GM18526 (cell line): ENCODE data around the gene TOP1.

Source experiments
- POLR2A ChIP-seq: IDR thresholded peaks from 3 replicates; pipeline ENCODE4 v1.6.1; 2011; ENCODE audit not compliant: insufficient read length; ENCODE audit errors: extremely low read depth

TOP1 gene

DNA sequence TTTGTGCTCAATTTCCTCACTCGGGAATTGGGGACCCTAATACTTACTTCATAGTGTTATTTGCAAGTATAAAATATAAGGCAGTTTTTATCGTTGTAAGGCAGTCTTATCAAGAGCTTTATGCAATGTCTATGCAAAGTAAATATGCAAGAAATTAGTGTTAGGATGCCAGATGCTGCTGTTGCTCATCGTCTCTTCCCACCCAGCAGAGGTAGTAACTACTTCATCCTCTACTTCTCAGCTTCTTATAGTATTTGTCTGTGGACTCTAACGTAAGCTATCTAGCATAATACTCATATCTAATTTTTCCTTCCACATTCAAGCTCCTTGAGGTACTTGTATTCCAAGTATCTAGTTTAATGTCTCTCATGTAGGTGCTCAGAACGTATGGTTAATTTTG lies 120.3 kb downstream of the TOP1 start:
- no peak for TF ChIP-seq POLR2A

DNA sequence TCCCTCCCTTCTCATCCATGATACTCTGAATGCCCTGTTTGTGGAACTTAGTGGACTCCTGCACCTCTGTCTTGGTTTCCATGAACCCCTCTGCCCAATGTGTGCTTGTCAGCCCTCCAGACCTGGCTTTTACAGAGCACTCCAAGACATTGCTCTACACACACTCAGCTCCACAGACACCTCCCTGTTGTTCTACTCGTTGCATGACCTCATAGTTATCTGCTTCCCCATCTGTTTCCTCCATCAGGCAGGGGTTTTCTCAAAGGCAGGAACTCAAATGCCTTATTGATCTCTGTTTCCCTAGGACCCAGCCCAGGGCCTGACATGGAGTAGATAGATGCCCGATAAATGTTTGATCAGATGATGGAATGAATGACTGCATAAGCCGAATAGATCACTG lies 122.0 kb downstream of the TOP1 start:
- TF ChIP-seq POLR2A, result no peak

DNA sequence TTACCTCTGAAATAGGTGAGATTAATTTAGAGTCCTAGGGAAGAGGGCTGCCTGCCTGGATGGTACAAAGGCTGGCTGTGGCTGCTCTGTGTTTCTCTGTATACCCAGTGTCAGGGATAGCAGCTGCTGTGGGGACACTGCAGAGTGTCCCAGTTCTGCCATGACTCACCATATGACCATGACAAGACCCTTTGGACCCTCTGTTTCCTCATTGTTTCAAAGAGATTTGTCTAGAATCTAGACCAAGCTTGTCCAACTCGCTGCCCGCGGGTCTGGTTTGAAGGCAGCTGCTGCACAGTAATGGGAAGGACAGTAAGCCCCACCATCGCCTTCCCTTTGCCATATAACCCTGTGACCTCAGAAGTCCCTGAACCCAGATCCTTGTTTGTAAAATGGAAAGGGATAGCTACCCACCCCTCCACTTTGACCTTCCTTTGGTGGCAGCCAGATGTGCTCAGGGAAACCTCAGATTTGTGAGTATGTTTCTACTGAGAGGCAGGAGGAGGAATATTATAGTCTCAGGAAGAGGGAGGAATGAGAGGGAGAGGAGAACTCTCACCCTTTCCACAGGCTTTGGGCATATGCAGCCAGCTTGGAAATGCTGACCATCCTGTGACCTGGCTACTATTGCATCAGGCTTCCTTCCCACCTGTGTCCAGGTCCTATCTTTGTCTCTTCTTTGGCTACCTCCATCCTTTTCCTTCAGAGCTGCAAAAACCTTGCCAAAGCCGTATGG lies 122.7 kb downstream of the TOP1 start:
- TF ChIP-seq POLR2A, result no peak

DNA sequence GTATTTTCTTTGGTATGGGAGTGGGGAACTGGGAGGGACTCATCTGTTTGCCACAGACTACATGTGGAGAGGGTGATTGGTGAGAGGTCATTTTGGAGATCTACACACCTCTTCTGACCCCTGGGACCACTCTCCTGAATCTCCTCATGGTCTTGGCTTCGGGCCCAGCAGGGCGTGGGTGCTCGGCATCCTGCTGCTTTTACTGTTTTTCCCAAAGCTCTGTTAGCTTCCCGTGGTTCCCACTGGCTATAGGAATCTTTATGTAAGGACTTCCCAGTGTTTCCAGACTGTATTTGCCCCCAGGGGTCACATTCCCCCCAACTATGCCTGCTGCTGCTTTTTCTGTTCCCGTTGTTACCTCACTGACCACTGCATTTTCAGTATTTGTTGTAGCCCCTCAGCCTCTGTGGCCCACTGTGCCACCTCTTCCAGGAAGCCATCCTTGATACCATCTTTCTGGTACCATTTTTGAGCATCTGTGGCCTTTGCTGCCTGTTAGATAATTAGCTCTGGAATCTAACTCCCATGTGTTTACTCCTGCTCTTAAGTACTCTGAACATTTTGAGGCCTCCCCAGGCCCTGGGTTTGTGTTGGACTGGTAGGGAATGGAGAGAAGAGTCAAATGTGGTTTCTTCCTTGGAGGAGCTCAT lies 123.6 kb downstream of the TOP1 start:
- no peak for TF ChIP-seq POLR2A

DNA sequence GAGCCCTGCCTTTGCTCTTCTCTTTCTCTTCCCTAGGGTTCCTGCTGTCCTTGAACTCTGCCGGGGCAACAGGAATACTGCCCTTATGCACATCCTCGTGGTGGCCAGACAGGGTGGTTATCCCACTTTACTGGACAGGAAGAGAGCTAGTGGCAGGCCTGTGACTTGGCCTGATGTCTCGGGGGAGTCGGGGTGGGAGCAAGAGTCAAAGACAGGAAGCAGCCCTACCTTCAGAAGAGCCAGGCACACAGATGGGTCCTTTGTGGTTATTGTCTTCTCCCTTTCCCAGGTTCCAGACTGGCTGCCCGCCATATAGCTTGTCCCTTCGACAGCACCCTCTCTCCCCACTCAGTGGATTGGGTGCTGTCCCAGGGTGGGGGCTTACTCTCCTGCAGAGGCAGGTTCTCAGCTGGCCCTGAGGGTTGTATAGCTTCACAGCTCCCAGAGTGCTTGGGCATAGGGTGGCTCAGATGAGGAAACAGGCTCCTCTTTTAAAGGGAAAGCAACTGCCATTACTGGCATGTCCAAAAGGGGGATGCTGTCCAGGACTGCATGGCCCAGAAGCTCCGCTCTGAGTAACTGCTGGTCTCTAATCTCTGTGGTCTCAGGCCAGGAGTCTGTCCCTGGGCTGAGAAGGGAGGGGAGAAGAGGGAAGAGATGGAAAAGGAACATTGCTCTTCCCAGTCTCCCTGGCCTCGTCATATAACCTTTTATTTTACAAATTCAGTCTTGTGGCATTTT lies 126.0 kb downstream of the TOP1 start:
- TF ChIP-seq POLR2A, result no peak

DNA sequence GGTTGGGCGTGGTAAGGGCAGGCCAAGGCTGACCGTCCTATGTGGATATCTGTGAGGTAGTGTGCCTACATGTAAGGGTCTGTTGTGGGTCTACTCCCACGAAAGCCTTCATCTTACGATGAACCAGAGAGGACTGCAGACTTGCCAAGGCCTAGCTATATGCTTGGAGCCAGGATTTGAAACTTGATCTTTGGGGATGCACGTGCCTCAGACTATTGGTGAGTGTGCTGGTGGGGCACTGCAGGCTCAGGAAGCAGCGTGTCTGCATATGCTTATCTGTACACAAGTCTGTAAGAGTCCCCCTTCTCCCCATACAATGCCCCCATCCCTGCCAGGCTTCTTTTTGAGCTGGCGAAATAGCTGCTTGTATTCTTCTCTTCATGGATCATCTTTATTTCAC lies 126.6 kb downstream of the TOP1 start:
- no peak for TF ChIP-seq POLR2A

DNA sequence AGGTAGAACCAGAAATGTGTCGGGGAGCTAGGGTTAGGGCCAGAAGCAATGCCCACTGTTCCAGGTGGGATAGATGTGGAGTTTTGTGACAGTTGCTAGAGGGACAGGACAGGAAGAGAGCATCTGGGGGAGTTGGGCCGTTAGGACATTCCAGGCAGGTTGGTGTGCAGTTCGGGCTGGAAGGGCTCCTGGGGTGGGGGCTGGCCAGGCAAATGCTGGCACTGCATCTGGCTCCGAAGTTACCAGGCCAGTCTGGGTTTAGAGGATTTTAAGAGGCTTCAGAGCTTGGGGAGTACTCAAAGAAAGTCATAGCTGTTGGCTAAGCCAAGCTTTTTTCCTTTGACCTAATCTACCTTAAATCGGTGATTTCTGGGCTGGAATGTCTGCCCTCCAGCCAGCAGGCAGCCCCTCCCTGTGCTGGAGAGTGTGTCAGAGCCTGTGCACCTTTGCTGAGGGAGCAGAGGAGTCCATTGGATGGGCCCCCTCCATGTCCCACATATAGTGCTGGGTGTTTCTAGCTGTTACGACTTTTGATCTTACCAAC lies 129.5 kb downstream of the TOP1 start:
- no peak for TF ChIP-seq POLR2A

DNA sequence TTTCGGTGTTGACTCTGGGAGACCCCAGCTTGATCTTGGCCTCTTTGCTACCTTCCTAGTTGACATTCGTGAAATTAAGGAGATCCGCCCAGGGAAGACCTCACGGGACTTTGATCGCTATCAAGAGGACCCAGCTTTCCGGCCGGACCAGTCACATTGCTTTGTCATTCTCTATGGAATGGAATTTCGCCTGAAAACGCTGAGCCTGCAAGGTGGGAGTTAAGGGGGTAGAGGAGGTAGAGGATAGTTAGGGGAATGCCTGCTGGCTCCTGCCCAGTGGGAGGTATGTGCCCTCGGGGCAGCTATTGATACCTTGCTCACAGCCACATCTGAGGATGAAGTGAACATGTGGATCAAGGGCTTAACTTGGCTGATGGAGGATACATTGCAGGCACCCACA lies 130.9 kb downstream of the TOP1 start:
- no peak for TF ChIP-seq POLR2A

DNA sequence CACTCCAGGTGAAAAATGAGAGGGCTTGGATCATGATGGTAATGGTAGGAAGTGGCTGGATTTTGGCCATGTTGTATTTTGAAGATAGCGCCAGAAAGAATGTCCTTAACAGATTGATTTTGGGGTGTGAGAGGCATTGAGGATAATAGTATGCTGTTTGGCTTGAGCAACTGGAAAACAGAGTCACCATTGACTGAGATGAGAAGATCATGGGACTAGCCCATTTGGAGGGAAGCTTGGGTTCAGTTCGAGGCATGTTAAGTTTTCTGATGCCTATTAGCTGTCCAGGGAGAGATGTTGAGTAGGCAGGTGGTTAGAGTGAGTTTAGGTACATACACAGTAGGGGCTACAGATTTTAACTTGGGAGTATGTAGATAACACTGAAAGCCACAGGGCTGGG lies 132.1 kb downstream of the TOP1 start:
- no peak for TF ChIP-seq POLR2A

DNA sequence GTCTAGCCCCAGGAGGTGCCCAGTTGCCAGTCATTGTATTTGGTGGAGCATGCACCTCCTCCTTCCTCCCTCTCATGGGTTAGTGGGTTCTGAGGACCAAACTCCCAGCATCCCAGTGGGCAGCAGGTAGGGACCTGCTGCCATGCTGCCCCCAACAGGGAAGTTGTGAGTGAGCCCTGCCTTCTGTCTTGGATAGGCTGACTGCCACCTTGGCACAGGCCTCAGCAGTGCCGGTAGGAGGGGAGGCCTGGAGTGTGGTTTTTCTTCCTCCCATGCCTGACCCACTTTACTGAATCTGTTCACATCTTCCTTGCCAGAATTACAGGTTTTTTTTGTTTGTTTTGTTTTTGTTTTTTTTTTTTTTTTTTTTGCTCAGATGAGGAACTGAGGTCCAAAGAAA lies 133.3 kb downstream of the TOP1 start:
- no peak for TF ChIP-seq POLR2A

DNA sequence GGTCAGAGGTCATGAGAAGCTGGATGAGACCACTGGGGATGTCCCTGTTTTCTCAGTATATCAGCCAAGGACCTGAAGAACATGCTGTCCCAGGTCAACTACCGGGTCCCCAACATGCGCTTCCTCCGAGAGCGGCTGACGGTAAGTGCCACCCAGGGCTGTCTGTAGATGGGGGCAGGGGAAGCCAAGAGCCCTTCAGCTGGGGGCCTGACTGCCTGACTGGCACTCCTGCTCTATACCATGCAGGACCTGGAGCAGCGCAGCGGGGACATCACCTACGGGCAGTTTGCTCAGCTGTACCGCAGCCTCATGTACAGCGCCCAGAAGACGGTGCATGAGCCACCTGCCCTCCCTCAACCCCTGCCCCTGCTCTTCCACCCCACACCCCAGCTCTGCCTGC lies 133.8 kb downstream of the TOP1 start:
- no peak for TF ChIP-seq POLR2A

DNA sequence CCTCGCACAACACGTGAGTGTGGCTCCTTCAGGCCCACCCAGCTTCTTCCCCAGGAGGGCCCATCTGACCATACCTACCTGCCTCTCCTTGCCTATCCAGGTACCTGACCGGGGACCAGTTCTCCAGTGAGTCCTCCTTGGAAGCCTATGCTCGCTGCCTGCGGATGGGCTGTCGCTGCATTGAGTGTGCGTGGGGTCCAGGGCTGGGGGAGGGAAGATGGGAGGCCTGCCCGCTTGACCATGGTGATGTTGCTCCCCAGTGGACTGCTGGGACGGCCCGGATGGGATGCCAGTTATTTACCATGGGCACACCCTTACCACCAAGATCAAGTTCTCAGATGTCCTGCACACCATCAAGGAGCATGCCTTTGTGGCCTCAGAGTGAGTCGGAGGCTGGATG lies 135.2 kb downstream of the TOP1 start:
- TF ChIP-seq POLR2A, result no peak

DNA sequence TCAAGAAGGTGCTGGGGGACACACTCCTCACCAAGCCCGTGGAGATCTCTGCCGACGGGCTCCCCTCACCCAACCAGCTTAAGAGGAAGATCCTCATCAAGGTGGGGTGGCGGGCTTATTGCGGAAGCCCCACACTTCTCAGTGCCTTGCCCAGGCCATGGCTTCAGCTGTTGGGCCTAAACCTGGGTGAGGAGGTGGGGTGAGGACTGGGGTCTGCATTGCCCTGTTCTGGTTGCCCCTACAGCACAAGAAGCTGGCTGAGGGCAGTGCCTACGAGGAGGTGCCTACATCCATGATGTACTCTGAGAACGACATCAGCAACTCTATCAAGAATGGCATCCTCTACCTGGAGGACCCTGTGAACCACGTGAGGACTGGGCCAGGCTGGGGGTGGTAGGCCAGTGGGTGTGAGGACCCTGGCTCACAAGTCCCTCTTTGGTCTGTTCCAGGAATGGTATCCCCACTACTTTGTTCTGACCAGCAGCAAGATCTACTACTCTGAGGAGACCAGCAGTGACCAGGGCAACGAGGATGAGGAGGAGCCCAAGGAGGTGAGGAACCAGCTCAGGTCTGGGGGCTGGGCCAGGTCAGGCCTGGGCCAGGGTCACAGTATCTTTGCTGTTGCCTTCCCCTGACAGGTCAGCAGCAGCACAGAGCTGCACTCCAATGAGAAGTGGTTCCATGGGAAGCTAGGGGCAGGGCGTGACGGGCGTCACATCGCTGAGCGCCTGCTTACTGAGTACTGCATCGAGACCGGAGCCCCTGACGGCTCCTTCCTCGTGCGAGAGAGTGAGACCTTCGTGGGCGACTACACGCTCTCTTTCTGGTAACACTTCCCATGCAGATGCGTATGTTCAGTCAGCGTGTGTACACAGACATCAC lies 136.6 kb downstream of the TOP1 start:
- TF ChIP-seq POLR2A, result no peak

DNA sequence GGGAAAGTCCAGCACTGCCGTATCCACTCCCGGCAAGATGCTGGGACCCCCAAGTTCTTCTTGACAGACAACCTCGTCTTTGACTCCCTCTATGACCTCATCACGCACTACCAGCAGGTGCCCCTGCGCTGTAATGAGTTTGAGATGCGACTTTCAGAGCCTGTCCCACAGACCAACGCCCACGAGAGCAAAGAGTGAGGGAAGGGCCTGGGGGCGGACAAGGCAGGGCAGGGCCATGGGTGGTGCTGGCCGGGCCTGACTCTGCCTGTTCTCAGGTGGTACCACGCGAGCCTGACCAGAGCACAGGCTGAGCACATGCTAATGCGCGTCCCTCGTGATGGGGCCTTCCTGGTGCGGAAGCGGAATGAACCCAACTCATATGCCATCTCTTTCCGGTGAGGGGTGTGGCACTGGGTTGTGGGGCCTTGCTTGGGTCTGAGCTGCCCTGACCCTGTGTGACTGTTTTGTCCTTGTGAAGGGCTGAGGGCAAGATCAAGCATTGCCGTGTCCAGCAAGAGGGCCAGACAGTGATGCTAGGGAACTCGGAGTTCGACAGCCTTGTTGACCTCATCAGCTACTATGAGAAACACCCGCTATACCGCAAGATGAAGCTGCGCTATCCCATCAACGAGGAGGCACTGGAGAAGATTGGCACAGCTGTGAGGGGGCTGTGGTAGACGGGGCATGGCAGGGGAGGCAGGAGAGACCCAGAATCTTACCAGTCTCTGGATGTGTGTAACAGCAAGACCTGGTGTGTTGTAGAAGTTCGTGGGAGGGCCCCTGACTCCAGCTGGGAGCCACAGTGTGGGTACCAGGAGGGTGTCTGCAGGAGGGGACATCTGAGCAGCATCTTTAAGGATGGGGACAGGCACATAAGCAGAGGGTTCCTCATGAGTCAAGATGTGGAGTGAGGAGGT lies 137.8 kb downstream of the TOP1 start:
- TF ChIP-seq POLR2A, result no peak
